Activated CD4-positive, alpha-beta T cell treated with anti-CD3 and anti-CD28 coated beads, Interleukin-2, amount 50 U/mL, for 16 hours (primary cell): Measurements from ENCODE around the gene SLC13A3.

ENCODE experiments used
- DNase-seq: peaks from one replicate; pipeline ENCODE4 v3.0.0-alpha.2; 2020

SLC13A3 gene

GRCh38 chr20:46650575-46651090 lies 626 bp downstream of the SLC13A3 start:
- DNase-seq = no peak

- no peak for DNase-seq
Measured at GRCh38 chr20:46649965-46650542, 1.2 kb downstream of the SLC13A3 start.

- no peak for DNase-seq
Measured at GRCh38 chr20:46649650-46649949, 1.7 kb downstream of the SLC13A3 start.

GRCh38 chr20:46648903-46649649 lies 2.2 kb downstream of the SLC13A3 start:
- no peak for DNase-seq

GRCh38 chr20:46647469-46647868 lies 3.8 kb downstream of the SLC13A3 start:
- no peak for DNase-seq

- no peak for DNase-seq
Measured at GRCh38 chr20:46646659-46647380, 4.4 kb downstream of the SLC13A3 start.

GRCh38 chr20:46646122-46646521 lies 5.1 kb downstream of the SLC13A3 start:
- DNase-seq = no peak

- no peak for DNase-seq
Measured at GRCh38 chr20:46644733-46645132, 6.5 kb downstream of the SLC13A3 start.

- no peak for DNase-seq
Measured at GRCh38 chr20:46644160-46644559, 7.1 kb downstream of the SLC13A3 start.

GRCh38 chr20:46642969-46643343 lies 8.3 kb downstream of the SLC13A3 start:
- DNase-seq = no peak

GRCh38 chr20:46642265-46642968 lies 8.8 kb downstream of the SLC13A3 start:
- no peak for DNase-seq

- no peak for DNase-seq
Measured at GRCh38 chr20:46641424-46641823, 9.8 kb downstream of the SLC13A3 start.

GRCh38 chr20:46640536-46641311 lies 10.5 kb downstream of the SLC13A3 start:
- DNase-seq = no peak

GRCh38 chr20:46640044-46640443 lies 11.2 kb downstream of the SLC13A3 start:
- DNase-seq = no peak

- no peak for DNase-seq
Measured at GRCh38 chr20:46639587-46639986, 11.7 kb downstream of the SLC13A3 start.

- no peak for DNase-seq
Measured at GRCh38 chr20:46638898-46639274, 12.4 kb downstream of the SLC13A3 start.

GRCh38 chr20:46638134-46638897 lies 12.9 kb downstream of the SLC13A3 start:
- DNase-seq = no peak

- DNase-seq = no peak
Measured at GRCh38 chr20:46637427-46638133, 13.7 kb downstream of the SLC13A3 start.

- no peak for DNase-seq
Measured at GRCh38 chr20:46637020-46637419, 14.2 kb downstream of the SLC13A3 start.

- no peak for DNase-seq
Measured at GRCh38 chr20:46636514-46636913, 14.7 kb downstream of the SLC13A3 start.

- DNase-seq = no peak
Measured at GRCh38 chr20:46635514-46636136, 15.6 kb downstream of the SLC13A3 start.
